Endodermal cell (in vitro differentiated cells): ENCODE results near the gene CDH13. TPM values are rescaled to one million over a fixed set of nuclear protein-coding genes. Genes with fewer than 3 reads are reported as not detected.

Experiments
- DNase-seq: peaks from one replicate; pipeline ENCODE4 v3.0.0-alpha.2; 2017
- H3K27ac ChIP-seq: 2 replicates; pipeline ENCODE4 v1.5.1; 2013; ENCODE audit warnings: mild to moderate bottlenecking, low read depth, low read length, moderate library complexity
- H3K27me3 ChIP-seq: 2 replicates; pipeline ENCODE4 v1.6.1; 2013; ENCODE audit warnings: mild to moderate bottlenecking, low read length, moderate library complexity; ENCODE audit not compliant: insufficient read depth, control insufficient read depth, poor library complexity, severe bottlenecking
- H3K36me3 ChIP-seq: 2 replicates; pipeline ENCODE4 v1.7.0; 2013; ENCODE audit warnings: mild to moderate bottlenecking, low read length, moderate library complexity; ENCODE audit not compliant: control insufficient read depth, insufficient read depth
- H3K4me1 ChIP-seq: one replicate; pipeline ENCODE4 v1.7.0; 2013; ENCODE audit warnings: low read length; ENCODE audit not compliant: control insufficient read depth, insufficient read depth
- H3K4me3 ChIP-seq: 2 replicates; pipeline ENCODE4 v1.5.1; 2013; ENCODE audit warnings: mild to moderate bottlenecking, low read length, moderate library complexity
- H3K9ac ChIP-seq: 2 replicates; pipeline ENCODE4 v1.6.1; 2013; ENCODE audit warnings: mild to moderate bottlenecking, low read length, moderate library complexity; ENCODE audit not compliant: poor library complexity, severe bottlenecking; ENCODE audit errors: extremely low read depth
- H3K9me3 ChIP-seq: 2 replicates; pipeline ENCODE4 v1.6.1; 2013; ENCODE audit warnings: mild to moderate bottlenecking, low read length, moderate library complexity; ENCODE audit not compliant: control insufficient read depth
- H3K27ac Mint-ChIP-seq: 2 replicates; pipeline ENCODE4 v1.8.0; 2020; ENCODE audit warnings: mixed read lengths
- H3K27me3 Mint-ChIP-seq: 2 replicates; pipeline ENCODE4 v1.8.0; 2021; ENCODE audit warnings: mild to moderate bottlenecking, mixed read lengths; ENCODE audit not compliant: insufficient read depth
- H3K36me3 Mint-ChIP-seq: 2 replicates; pipeline ENCODE4 v1.8.0; 2020; ENCODE audit warnings: low read depth, mixed read lengths
- H3K4me1 Mint-ChIP-seq: 2 replicates; pipeline ENCODE4 v1.8.0; 2020; ENCODE audit warnings: mixed read lengths
- H3K4me3 Mint-ChIP-seq: 2 replicates; pipeline ENCODE4 v1.8.0; 2020; ENCODE audit warnings: mild to moderate bottlenecking, moderate library complexity, mixed read lengths
- H3K9me3 Mint-ChIP-seq: 2 replicates; pipeline ENCODE4 v1.8.0; 2020; ENCODE audit warnings: mild to moderate bottlenecking, mixed read lengths
- CTCF ChIP-seq: fragments of 200-600 bp; sonication (generic); conservative IDR thresholded peaks from 2 replicates; pipeline ENCODE4 v1.5.0; 2021; ENCODE audit warnings: antibody characterized with exemption, mild to moderate bottlenecking
- WGBS, 2 experiments: methylation state at CpG; one replicate each; pipeline versions ENCODE4 v1.1.5 to v1.1.7; 2013; ENCODE audit warnings: missing lambda C conversion rate in 2 of 2, mixed read lengths in 1 of 2; ENCODE audit not compliant: insufficient coverage in 1 of 2, insufficient read length in 1 of 2; 5-methylcytosine and 5-hydroxymethylcytosine counted together
- total RNA-seq, 2 donors: library from RNA; stranded (reverse); fragmentation: NEBNext Ultra II Directional in 1 of 2; extraction: Animal tissue kit (Norgen Biotek cat#: 25700) in 1 of 2; gene quantifications; 2 replicates in 1 of 2; 3 replicates in 1 of 2; pipeline ENCODE4 v1.2.1, GENCODE V29; 2021

Gene CDH13
- total RNA-seq, 2 donors from 2014 or later, result 0.86 to 1.8 TPM

DNA sequence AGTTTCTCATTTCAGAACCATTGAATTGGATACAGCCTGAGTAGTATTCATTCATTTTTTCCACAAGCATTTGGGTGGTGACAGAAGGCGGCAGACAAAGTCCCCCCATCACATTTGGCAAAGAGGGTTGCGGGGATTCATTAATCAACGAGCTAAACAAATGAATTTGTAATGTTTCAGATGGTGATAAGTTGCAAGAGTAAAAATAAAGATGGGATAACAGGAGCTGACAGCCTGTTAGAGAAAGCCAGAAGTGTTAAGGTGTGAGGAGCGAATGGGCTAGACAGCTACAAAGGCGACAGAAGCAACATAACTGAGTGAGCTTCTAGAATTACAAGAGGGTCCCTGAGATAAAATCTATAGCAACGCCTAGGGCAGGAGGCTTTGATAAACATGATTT is 838.2 kb downstream of the CDH13 start:
- Histone ChIP-seq H3K27me3 (no peaks in the 10 kb centered on the region), H3K4me3 (no peak overlapping the region), H3K9ac (no peak overlapping the region), H3K36me3 (no peaks in the 10 kb centered on the region), H3K4me1 (no peaks in the 10 kb centered on the region), H3K27ac (no peak overlapping the region), H3K9me3 (no peaks in the 10 kb centered on the region)
- TF ChIP-seq CTCF, result no peak
- no peaks in the 10 kb centered on the region for H3K36me3 Mint-ChIP-seq
- DNase-seq, result no peak
- H3K4me3 Mint-ChIP-seq, result no peak overlapping the region
- no peak overlapping the region for H3K27ac Mint-ChIP-seq
- H3K9me3 Mint-ChIP-seq, result no peaks in the 10 kb centered on the region
- H3K27me3 Mint-ChIP-seq, result peaks cover 2% of the 10 kb centered on the region
- no peaks in the 10 kb centered on the region for H3K4me1 Mint-ChIP-seq
- WGBS, 2 experiments, result 80 to 90% methylated on average over 5 to 6 of the region's 6 CpGs

- H3K27ac Mint-ChIP-seq, result no peak overlapping the region
- no peak overlapping the region for H3K27ac ChIP-seq
- no peaks in the 10 kb centered on the region for H3K9me3 Mint-ChIP-seq
- no peaks in the 10 kb centered on the region for H3K4me1 Mint-ChIP-seq
- no peak overlapping the region for H3K4me3 ChIP-seq
- peaks cover 2% of the 10 kb centered on the region for H3K27me3 Mint-ChIP-seq
- no peaks in the 10 kb centered on the region for H3K36me3 ChIP-seq
- no peak for DNase-seq
- no peaks in the 10 kb centered on the region for H3K4me1 ChIP-seq
- no peak overlapping the region for H3K4me3 Mint-ChIP-seq
- 89 to 100% methylated on average over 1 to 3 of the region's 3 CpGs for WGBS, 2 experiments
- H3K9me3 ChIP-seq, result no peaks in the 10 kb centered on the region
- TF ChIP-seq CTCF, result no peak
- no peak overlapping the region for H3K9ac ChIP-seq
- H3K27me3 ChIP-seq, result no peaks in the 10 kb centered on the region
- H3K36me3 Mint-ChIP-seq, result no peaks in the 10 kb centered on the region
Measured at GRCh38 chr16:83470416-83470815, 843.6 kb downstream of the CDH13 start.

GRCh38 chr16:83472776-83473501 is 846.2 kb downstream of the CDH13 start:
- H3K4me1 Mint-ChIP-seq, result no peaks in the 10 kb centered on the region
- no peaks in the 10 kb centered on the region for H3K27me3 Mint-ChIP-seq
- Histone ChIP-seq H3K4me1 (no peaks in the 10 kb centered on the region), H3K4me3 (no peak overlapping the region), H3K27ac (no peak overlapping the region), H3K9me3 (no peaks in the 10 kb centered on the region), H3K36me3 (no peaks in the 10 kb centered on the region), H3K27me3 (no peaks in the 10 kb centered on the region), H3K9ac (no peak overlapping the region)
- H3K27ac Mint-ChIP-seq, result no peak overlapping the region
- no peaks in the 10 kb centered on the region for H3K36me3 Mint-ChIP-seq
- DNase-seq, result no peak
- no peak for TF ChIP-seq CTCF
- 78 to 80% methylated on average over 7 of the region's 7 CpGs for WGBS, 2 experiments
- H3K4me3 Mint-ChIP-seq, result no peak overlapping the region
- no peaks in the 10 kb centered on the region for H3K9me3 Mint-ChIP-seq
